ENCODE measurements around the gene STMP1. TPM values are rescaled to one million over a fixed set of nuclear protein-coding genes. Genes with fewer than 3 reads are reported as not detected.

The STMP1 gene
- total and polyA plus RNA-seq, 2 of the 13 experiments (the other 11 are each of a cell fraction or from before 2014, with no cell fraction given) = 7.2 to 16.2 TPM

DNA sequence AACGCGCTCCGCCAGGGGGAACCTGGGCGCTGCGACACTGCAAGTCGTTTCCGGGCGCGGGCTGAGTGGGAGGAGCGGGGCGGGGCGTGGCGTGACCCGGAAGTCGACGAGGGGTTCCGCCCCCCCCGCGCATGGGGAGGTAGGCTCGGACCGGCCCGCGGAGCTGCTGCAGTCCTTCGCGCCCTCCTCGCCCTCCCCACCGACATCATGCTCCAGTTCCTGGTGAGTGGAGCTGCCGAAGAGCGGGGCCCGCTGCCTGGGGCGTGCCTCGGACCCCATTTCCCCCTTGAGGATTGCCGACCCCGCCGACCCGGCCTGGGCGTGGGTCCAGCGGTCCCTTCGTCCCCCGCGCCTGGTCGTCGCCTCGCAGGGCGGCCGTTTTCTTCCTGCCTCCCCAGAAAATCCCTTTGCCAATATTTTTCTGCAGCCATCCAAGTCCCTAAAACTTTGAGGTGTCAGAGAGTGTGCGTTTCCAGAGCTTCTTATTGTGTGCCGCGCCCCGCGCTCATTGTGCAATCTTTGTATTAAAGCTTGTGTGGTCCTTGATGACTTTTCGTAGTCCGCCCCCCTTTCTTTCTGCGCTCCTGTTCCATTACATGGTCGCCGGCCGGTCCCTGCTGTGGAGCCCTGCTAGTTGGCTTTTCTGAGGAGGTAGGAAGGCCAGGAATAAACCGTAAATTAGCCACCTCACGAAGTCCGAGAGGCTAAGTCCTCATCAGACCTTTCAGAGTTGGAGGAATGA, at the start of gene STMP1 (continued):
- TF ChIP-seq, protein P1, sequence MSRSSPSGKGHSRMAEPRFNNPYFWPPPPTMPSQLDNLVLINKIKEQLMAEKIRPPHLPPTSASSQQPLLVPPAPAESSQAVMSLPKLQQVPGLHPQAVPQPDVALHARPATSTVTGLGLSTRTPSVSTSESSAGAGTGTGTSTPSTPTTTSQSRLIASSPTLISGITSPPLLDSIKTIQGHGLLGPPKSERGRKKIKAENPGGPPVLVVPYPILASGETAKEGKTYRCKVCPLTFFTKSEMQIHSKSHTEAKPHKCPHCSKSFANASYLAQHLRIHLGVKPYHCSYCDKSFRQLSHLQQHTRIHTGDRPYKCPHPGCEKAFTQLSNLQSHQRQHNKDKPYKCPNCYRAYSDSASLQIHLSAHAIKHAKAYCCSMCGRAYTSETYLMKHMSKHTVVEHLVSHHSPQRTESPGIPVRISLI (CRISPR knock-in tag; IDR thresholded peaks at IDR 0.05; ENCODE audit: borderline replicate concordance) = no peak; the same call in none of the 2 replicates
- no peak for TF ChIP-seq ZNF292 (CRISPR knock-in tag; IDR thresholded peaks at IDR 0.05; ENCODE audit: borderline replicate concordance, low read depth)
- no peak for TF ChIP-seq NFRKB (IDR thresholded peaks at IDR 0.05)
- peak; percentile 71; the same call in 1 of the 2 replicates for TF ChIP-seq ZNF816 (CRISPR knock-in tag; IDR thresholded peaks at IDR 0.05; ENCODE audit: borderline replicate concordance)
- TF ChIP-seq NR2F1 (CRISPR knock-in tag; IDR thresholded peaks at IDR 0.05) = peak in 1 of 2 experiments; percentile 53; a peak in 2 of 4 replicates
- TF ChIP-seq, protein P2, sequence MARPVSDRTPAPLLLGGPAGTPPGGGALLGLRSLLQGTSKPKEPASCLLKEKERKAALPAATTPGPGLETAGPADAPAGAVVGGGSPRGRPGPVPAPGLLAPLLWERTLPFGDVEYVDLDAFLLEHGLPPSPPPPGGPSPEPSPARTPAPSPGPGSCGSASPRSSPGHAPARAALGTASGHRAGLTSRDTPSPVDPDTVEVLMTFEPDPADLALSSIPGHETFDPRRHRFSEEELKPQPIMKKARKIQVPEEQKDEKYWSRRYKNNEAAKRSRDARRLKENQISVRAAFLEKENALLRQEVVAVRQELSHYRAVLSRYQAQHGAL (CRISPR knock-in tag; IDR thresholded peaks at IDR 0.05; ENCODE audit: not compliant biosample characterization) = peak; percentile 53
- no peak; the same call in 1 of the 2 replicates for TF ChIP-seq ZNF460 (CRISPR knock-in tag; IDR thresholded peaks at IDR 0.05; ENCODE audit: borderline replicate concordance)
- no peak for TF ChIP-seq ATAD3A (CRISPR knock-in tag; IDR thresholded peaks at IDR 0.05)
- TF ChIP-seq, protein P3, sequence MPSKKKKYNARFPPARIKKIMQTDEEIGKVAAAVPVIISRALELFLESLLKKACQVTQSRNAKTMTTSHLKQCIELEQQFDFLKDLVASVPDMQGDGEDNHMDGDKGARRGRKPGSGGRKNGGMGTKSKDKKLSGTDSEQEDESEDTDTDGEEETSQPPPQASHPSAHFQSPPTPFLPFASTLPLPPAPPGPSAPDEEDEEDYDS (CRISPR knock-in tag; IDR thresholded peaks at IDR 0.05) = peak; percentile 74
- TF ChIP-seq GATAD1 (CRISPR knock-in tag; IDR thresholded peaks at IDR 0.05) = peak; percentile 90
- TF ChIP-seq, protein P4, sequence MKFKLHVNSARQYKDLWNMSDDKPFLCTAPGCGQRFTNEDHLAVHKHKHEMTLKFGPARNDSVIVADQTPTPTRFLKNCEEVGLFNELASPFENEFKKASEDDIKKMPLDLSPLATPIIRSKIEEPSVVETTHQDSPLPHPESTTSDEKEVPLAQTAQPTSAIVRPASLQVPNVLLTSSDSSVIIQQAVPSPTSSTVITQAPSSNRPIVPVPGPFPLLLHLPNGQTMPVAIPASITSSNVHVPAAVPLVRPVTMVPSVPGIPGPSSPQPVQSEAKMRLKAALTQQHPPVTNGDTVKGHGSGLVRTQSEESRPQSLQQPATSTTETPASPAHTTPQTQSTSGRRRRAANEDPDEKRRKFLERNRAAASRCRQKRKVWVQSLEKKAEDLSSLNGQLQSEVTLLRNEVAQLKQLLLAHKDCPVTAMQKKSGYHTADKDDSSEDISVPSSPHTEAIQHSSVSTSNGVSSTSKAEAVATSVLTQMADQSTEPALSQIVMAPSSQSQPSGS (CRISPR knock-in tag; IDR thresholded peaks at IDR 0.05) = peak; percentile 59; the same call in 1 of the 2 replicates
- no peak; the same call in none of the 2 replicates for TF ChIP-seq ZNF83 (CRISPR knock-in tag; IDR thresholded peaks at IDR 0.05; ENCODE audit: borderline replicate concordance)
- TF ChIP-seq TOPORS (CRISPR knock-in tag; IDR thresholded peaks at IDR 0.05) = peak; percentile 86
- TF ChIP-seq, protein P5, sequence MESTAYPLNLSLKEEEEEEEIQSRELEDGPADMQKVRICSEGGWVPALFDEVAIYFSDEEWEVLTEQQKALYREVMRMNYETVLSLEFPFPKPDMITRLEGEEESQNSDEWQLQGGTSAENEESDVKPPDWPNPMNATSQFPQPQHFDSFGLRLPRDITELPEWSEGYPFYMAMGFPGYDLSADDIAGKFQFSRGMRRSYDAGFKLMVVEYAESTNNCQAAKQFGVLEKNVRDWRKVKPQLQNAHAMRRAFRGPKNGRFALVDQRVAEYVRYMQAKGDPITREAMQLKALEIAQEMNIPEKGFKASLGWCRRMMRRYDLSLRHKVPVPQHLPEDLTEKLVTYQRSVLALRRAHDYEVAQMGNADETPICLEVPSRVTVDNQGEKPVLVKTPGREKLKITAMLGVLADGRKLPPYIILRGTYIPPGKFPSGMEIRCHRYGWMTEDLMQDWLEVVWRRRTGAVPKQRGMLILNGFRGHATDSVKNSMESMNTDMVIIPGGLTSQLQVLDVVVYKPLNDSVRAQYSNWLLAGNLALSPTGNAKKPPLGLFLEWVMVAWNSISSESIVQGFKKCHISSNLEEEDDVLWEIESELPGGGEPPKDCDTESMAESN (CRISPR knock-in tag; conservative IDR thresholded peaks at IDR 0.05) = peak; percentile 65; the same call in 1 of the 2 replicates
- TF ChIP-seq, protein P6, sequence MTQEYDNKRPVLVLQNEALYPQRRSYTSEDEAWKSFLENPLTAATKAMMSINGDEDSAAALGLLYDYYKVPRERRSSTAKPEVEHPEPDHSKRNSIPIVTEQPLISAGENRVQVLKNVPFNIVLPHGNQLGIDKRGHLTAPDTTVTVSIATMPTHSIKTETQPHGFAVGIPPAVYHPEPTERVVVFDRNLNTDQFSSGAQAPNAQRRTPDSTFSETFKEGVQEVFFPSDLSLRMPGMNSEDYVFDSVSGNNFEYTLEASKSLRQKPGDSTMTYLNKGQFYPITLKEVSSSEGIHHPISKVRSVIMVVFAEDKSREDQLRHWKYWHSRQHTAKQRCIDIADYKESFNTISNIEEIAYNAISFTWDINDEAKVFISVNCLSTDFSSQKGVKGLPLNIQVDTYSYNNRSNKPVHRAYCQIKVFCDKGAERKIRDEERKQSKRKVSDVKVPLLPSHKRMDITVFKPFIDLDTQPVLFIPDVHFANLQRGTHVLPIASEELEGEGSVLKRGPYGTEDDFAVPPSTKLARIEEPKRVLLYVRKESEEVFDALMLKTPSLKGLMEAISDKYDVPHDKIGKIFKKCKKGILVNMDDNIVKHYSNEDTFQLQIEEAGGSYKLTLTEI (CRISPR knock-in tag; conservative IDR thresholded peaks at IDR 0.05) = no peak
- TF ChIP-seq SMYD3 (CRISPR knock-in tag; IDR thresholded peaks at IDR 0.05) = no peak
- no peak for TF ChIP-seq MBD4 (IDR thresholded peaks at IDR 0.05; ENCODE audit: borderline replicate concordance, low read length)
- TF ChIP-seq ZSCAN22 (CRISPR knock-in tag; IDR thresholded peaks at IDR 0.05) = no peak
- TF ChIP-seq HES4 (CRISPR knock-in tag; IDR thresholded peaks at IDR 0.05; ENCODE audit: borderline replicate concordance) = peak; percentile 87; the same call in 1 of the 2 replicates
- peak; percentile 95; the same call in 1 of the 2 replicates for TF ChIP-seq ZNF674 (CRISPR knock-in tag; IDR thresholded peaks at IDR 0.05; ENCODE audit: low read depth)
- TF ChIP-seq PPARG (CRISPR knock-in tag; conservative IDR thresholded peaks at IDR 0.05) = no peak
- TF ChIP-seq MAFG (CRISPR knock-in tag; IDR thresholded peaks at IDR 0.05) = no peak

Data from HepG2 (cell line).